Stromal cell of bone marrow (primary cell): ENCODE measurements around the gene ARSK.

Experiments
- DNase-seq: peaks from one replicate; pipeline ENCODE4 v3.0.0-alpha.2; 2012; ENCODE audit warnings: low read depth

Gene ARSK

DNA sequence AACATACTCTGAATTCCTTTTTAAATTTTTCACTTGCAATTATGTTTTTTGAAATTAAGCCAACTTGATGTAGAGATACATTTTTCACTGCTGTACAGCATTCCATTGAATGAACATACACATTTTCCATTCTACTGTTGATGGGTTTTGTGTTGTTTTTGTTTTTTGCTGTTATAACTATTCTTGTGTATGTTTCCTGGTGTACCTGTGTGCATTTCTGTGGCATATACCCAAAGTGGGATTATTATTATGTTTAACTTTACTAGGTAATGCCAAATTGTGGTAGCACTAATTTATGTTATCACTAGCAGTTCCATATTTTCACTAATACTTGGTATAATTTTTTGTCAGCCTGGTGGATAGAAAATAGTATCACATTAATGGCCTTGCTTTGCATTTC lies 94.4 kb downstream of the ARSK start:
- no peak for DNase-seq

DNA sequence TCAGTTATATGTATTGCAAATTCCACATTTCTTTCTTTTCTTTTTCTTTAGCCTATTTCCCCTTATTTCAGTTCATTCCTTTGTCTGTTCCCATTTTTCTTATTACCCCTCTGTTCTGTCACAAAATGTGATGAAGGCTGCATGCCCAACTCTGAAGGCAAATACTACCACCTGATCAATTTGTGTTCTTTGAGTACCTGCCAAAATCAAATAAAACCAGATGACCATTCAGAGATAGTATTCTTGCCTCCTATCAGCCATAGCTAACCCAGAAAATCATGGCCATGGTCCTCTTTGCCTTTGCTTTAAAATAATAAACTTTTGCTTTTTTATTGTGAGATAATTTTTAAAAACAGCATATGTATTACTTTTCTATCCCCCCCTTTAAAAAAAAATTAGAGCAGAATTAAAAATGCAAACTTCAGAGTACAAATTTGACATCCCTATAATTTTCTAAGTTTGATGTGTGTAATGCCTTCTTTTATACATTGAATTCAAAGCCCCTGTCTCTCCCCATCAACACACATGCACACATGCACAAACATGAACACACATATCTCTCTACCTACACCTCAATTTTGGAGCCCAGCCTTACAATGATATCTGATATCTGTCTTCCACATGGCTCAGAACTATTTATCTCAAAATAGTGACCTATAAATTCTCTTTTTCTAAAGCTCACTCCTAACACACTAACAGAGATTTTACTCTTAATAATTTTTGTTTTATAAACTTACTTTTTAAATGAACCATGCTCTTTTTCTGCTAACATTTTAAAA lies 95.1 kb downstream of the ARSK start:
- DNase-seq, result no peak

DNA sequence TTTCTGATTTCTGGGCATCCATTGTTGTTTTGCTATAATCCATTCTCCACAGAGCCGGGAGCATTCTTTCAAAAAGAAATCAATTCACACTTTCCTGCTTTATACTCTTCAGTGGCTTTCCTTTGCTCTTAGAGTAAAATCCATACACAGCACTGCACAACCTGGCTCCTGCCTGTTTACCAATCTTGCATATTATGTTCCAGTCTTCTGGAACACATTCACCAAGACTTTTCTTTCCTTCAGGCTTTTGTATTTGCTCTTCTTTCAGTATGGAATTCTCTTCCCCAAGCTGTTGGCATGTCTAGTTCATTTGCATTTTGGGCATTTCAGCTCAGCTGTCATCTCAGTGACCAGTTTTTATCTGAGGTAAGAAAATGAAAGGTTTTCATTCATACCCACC lies 97.9 kb downstream of the ARSK start:
- no peak for DNase-seq

DNA sequence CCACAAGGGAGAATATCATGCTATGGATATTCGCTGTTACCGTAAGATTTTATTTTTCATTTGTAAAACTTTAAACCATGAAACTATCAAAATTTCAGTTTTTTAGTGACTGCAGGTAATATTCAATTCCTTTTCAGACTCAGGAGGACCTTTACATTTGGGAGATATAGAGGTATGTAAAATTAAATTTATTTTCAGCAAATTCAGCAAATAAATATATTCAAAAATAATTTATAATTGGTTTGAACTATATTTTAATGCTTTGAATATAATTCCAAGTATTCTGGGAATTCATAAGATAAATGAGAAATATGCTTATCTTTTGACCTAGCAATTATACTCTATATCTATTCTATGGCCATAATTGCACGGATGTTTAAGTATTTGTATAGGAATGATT lies 99.3 kb downstream of the ARSK start:
- no peak for DNase-seq
